GM23338 (cell line): Measurements from ENCODE around the gene MMP17. TPM values are rescaled to one million over a fixed set of nuclear protein-coding genes. Genes with fewer than 3 reads are reported as not detected.
A peak's percentile ranks its signal among the peaks of the same experiment; 100 is the strongest.

Experiments
- ATAC-seq: fragments of 200-7000 bp; cut with Tn5 transposase; 3 replicates; pipeline ENCODE4 v1.9.1; 2020
- DNase-seq: peaks from one replicate; pipeline ENCODE4 v3.0.0-alpha.2; 2015; ENCODE audit warnings: low spot score
- H2AFZ ChIP-seq: fragments of 200-600 bp; sonication (generic); 2 replicates; pipeline ENCODE4 v1.8.0; 2016; ENCODE audit warnings: antibody characterized with exemption, mild to moderate bottlenecking, moderate library complexity
- H3F3A ChIP-seq: fragments of 200-600 bp; sonication (generic); replicated peaks from 2 replicates; pipeline ENCODE4 v1.8.0; 2017; ENCODE audit warnings: antibody characterized with exemption, mixed run types, low read depth
- H3K27ac ChIP-seq: fragments of 200-600 bp; sonication (generic); 2 replicates; pipeline ENCODE4 v1.6.1; 2016; ENCODE audit warnings: low read depth
- H3K27me3 ChIP-seq: fragments of 200-600 bp; sonication (generic); 2 replicates; pipeline ENCODE4 v1.8.0; 2016; ENCODE audit warnings: mild to moderate bottlenecking, mixed run types, moderate library complexity; ENCODE audit not compliant: insufficient read depth
- H3K36me3 ChIP-seq: fragments of 200-600 bp; sonication (generic); 2 replicates; pipeline ENCODE4 v1.8.0; 2016; ENCODE audit warnings: mild to moderate bottlenecking; ENCODE audit not compliant: insufficient read depth
- H3K4me1 ChIP-seq: fragments of 200-600 bp; sonication (generic); 2 replicates; pipeline ENCODE4 v1.8.0; 2016; ENCODE audit warnings: mild to moderate bottlenecking, moderate library complexity; ENCODE audit not compliant: insufficient read depth
- H3K4me2 ChIP-seq: fragments of 200-600 bp; sonication (generic); 2 replicates; pipeline ENCODE4 v1.7.1; 2017; ENCODE audit warnings: mixed run types
- H3K4me3 ChIP-seq: fragments of 200-600 bp; sonication (generic); 2 replicates; pipeline ENCODE4 v1.6.1; 2016; ENCODE audit warnings: mixed run types
- H3K79me2 ChIP-seq: fragments of 200-600 bp; sonication (generic); replicated peaks from 2 replicates; pipeline ENCODE4 v1.8.0; 2017; ENCODE audit warnings: mild to moderate bottlenecking; ENCODE audit not compliant: insufficient read depth
- H3K9me2 ChIP-seq: fragments of 200-600 bp; sonication (generic); 2 replicates; pipeline ENCODE4 v1.8.0; 2017; ENCODE audit not compliant: insufficient read depth
- H4K20me1 ChIP-seq: fragments of 200-600 bp; sonication (generic); replicated peaks from 2 replicates; pipeline ENCODE4 v1.8.0; 2017; ENCODE audit warnings: mild to moderate bottlenecking; ENCODE audit not compliant: insufficient read depth
- H3K27ac Mint-ChIP-seq: 2 replicates; pipeline ENCODE4 v1.8.0; 2020; ENCODE audit warnings: inconsistent platforms, mild to moderate bottlenecking, moderate library complexity, mixed read lengths
- H3K27me3 Mint-ChIP-seq: 3 replicates; pipeline ENCODE4 v1.8.0; 2022; ENCODE audit warnings: low read depth, mild to moderate bottlenecking, moderate library complexity, mixed read lengths, inconsistent platforms; ENCODE audit not compliant: insufficient read depth, poor library complexity
- H3K36me3 Mint-ChIP-seq: 3 replicates; pipeline ENCODE4 v1.8.0; 2021; ENCODE audit warnings: low read depth, mild to moderate bottlenecking, inconsistent platforms, moderate library complexity, mixed read lengths
- H3K4me1 Mint-ChIP-seq: 3 replicates; pipeline ENCODE4 v1.8.0; 2020; ENCODE audit warnings: mild to moderate bottlenecking, inconsistent platforms, mixed read lengths
- H3K4me3 Mint-ChIP-seq: 3 replicates; pipeline ENCODE4 v1.8.0; 2021; ENCODE audit warnings: moderate library complexity, mild to moderate bottlenecking, inconsistent platforms, mixed read lengths
- H3K9me3 Mint-ChIP-seq: 3 replicates; pipeline ENCODE4 v1.8.0; 2020; ENCODE audit warnings: moderate library complexity, mild to moderate bottlenecking, inconsistent platforms, mixed read lengths
- EZH2 ChIP-seq: fragments of 200-600 bp; sonication (generic); IDR thresholded peaks from one replicate; pipeline ENCODE4 v1.8.0; 2017; ENCODE audit warnings: antibody characterized with exemption, mild to moderate bottlenecking, low read depth; ENCODE audit not compliant: unreplicated experiment
- EZH2phosphoT487 ChIP-seq: fragments of 200-600 bp; sonication (generic); IDR thresholded peaks from one replicate; pipeline ENCODE4 v1.8.1; 2018; ENCODE audit warnings: antibody characterized with exemption; ENCODE audit not compliant: unreplicated experiment
- JUNB ChIP-seq: IDR thresholded peaks from one replicate; pipeline ENCODE4 v1.6.1; 2016; ENCODE audit warnings: antibody characterized with exemption; ENCODE audit not compliant: unreplicated experiment
- POLR2AphosphoS5 ChIP-seq: IDR thresholded peaks from 2 replicates; pipeline ENCODE4 v1.6.1; 2016; ENCODE audit warnings: antibody characterized with exemption, low read depth
- STAT1 ChIP-seq: IDR thresholded peaks from one replicate; pipeline ENCODE4 v1.6.1; 2016; ENCODE audit warnings: antibody characterized with exemption; ENCODE audit not compliant: unreplicated experiment
- ZNF114 ChIP-seq: fragments of 250-450 bp; sonication (Bioruptor Pico); IDR thresholded peaks from 2 replicates; pipeline ENCODE4 v1.5.0; 2020; ENCODE audit warnings: mild to moderate bottlenecking, moderate library complexity
- ZNF462 ChIP-seq: fragments of 250-450 bp; sonication (Bioruptor Pico); IDR thresholded peaks from 2 replicates; pipeline ENCODE4 v1.5.0; 2020; ENCODE audit warnings: mild to moderate bottlenecking, moderate library complexity
- polyA plus RNA-seq: library from polyadenylated mRNA; unstranded; fragments of >200 nt; fragmentation: Nextera tagmentation; extraction: Ambion mirVana; gene quantifications from 2 replicates; pipeline ENCODE4 v1.2.1, GENCODE V29; 2016
- total RNA-seq: library from RNA; depleted of rRNA; stranded (reverse); fragments of >200 nt; shearing (Covaris generic); gene quantifications from 2 replicates; pipeline ENCODE4 v1.2.3, GENCODE V29; 2014

MMP17 gene
- total and polyA plus RNA-seq, 2 experiments from 2014 or later, result 10.4 to 48.5 TPM

DNA sequence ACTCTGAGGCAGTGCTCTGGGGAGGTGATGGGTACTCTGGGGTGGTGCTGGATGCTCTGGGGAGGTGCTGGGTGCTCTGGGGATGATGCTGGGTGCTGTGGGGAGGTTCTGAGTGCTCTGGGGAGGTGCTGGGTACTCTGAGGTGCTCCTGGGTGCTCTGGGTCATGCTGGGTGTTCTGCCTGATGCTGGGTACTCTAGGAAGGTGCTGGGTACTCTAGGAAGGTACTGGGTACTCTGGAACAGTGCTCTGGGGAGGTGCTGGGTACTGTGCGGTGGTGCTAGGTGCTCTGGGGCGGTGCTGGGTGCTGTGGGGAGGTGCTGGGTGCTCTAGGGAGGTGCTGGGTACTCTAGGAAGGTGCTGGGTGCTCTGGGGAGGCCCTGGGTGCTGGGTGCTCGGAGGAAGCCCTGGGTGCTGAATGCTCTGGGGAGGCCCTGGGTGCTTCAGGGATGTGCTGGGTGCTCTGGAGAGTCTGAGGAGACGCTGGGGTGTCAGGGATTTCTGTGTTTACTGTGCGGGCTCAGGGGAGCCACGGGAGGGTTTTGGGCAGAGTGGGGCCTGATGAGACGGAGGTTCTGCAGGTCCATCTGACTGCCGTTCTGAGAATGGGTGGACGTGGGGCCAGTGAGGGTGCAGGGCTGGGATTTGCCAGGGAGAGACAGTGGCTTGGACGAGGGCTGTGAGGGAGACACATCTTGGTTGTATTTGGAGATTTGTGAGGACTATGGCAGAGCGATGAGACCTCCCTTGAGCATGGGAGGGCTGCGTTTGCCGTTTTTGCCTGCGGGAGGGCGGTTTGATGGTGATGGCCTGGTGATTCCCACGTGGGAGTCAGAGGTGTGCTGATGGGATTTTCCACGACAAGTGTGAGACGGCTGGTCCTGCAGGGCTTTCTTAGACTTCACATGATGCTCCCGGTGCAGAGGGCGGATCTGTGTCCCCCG is 30.0 kb downstream of the MMP17 start (continued):
- no peak for TF ChIP-seq EZH2
- no peak for TF ChIP-seq POLR2AphosphoS5
- no peak for TF ChIP-seq STAT1
- no peak for TF ChIP-seq JUNB
- TF ChIP-seq ZNF114 (CRISPR knock-in tag), result no peak
- TF ChIP-seq ZNF462, result no peak

- H3K9me2 ChIP-seq, result no peaks in the 10 kb centered on the region
- DNase-seq (peak; percentile 81), ATAC-seq (peak; percentile 44)
- H3K27ac ChIP-seq, result peak overlapping the region; percentile 40
- peaks cover 6% of the 10 kb centered on the region; the same call in 1 of the 3 replicates for H3K9me3 Mint-ChIP-seq
- H3K79me2 ChIP-seq, result no peaks in the 10 kb centered on the region
- peak overlapping the region; percentile 40; the same call in 1 of the 3 replicates for H3K4me3 Mint-ChIP-seq
- no peaks in the 10 kb centered on the region for H3K27me3 ChIP-seq
- H3K4me2 ChIP-seq, result peak overlapping the region; percentile 38; the same call in 1 of the 2 replicates
- peaks cover 43% of the 10 kb centered on the region for H3K27me3 Mint-ChIP-seq
- peak overlapping the region; percentile 4 for H2AFZ ChIP-seq
- peaks cover 19% of the 10 kb centered on the region; the same call in 1 of the 2 replicates for H3F3A ChIP-seq
- peaks cover 45% of the 10 kb centered on the region for H3K4me1 Mint-ChIP-seq
- H3K4me1 ChIP-seq, result peaks cover 24% of the 10 kb centered on the region
- H3K27ac Mint-ChIP-seq, result peak overlapping the region; percentile 96
- H3K36me3 Mint-ChIP-seq, result peaks cover 4% of the 10 kb centered on the region; the same call in 1 of the 3 replicates
- H4K20me1 ChIP-seq, result no peaks in the 10 kb centered on the region
- H3K4me3 ChIP-seq, result no peak overlapping the region
- no peaks in the 10 kb centered on the region for H3K36me3 ChIP-seq
- TF ChIP-seq POLR2AphosphoS5, result peak; percentile 28; the same call in 1 of the 2 replicates
- no peak for TF ChIP-seq ZNF462
- no peak for TF ChIP-seq EZH2phosphoT487
Observed at GRCh38 chr12:131860472-131861260, 32.5 kb downstream of the MMP17 start.
